GM12878 (cell line): ENCODE measurements around the gene EPHA4. TPM values are rescaled to one million over a fixed set of nuclear protein-coding genes. Genes with fewer than 3 reads are reported as not detected.

Source experiments
- ATAC-seq: fragments of 200-7000 bp; cut with Tn5 transposase; 3 replicates; pipeline ENCODE4 v1.9.1; 2020; ENCODE audit warnings: mild to moderate bottlenecking, moderate library complexity
- BruUV-seq: library from RNA; stranded (reverse); fragments of 400-500 nt; replicated peaks from 2 replicates; lab custom pipeline; 2021; lab: Mats Ljungman, UMichigan
- CTCF ChIA-PET: fragments of 300-600 bp; sonication (Branson Sonifier 250); formaldehyde crosslinking; extraction: SDS; loops from one replicate; lab custom pipeline; 2021; ENCODE audit warnings: inconsistent platforms; lab: Yijun Ruan, JAX
- POLR2A ChIA-PET: fragments of 350-600 bp; formaldehyde crosslinking; extraction: SDS; loops from one replicate; lab custom pipeline; 2021; ENCODE audit warnings: inconsistent platforms; lab: Charles Lee
- RAD21 ChIA-PET: fragments of 300-600 bp; sonication (Branson Sonifier 250); formaldehyde crosslinking; loops from one replicate; lab custom pipeline; 2023; ENCODE audit warnings: antibody characterized with exemption; ENCODE audit not compliant: unreplicated experiment; lab: Charles Lee
- SMC1A ChIA-PET: fragments of 300-600 bp; sonication (Branson Sonifier 250); formaldehyde crosslinking; loops from one replicate; lab custom pipeline; 2023; ENCODE audit not compliant: unreplicated experiment, uncharacterized antibody; lab: Charles Lee
- DNase-seq: peaks from one replicate; pipeline ENCODE4 v3.0.0-alpha.2; 2011; ENCODE audit warnings: low read depth, low spot score
- FAIRE-seq: peaks from 3 replicates; lab custom pipeline; 2011; peaks lifted over from hg19 to GRCh38; lab: Jason Lieb, UNC
- H2AFZ ChIP-seq: 2 replicates; pipeline ENCODE4 v1.6.0; 2011; ENCODE audit warnings: low read depth, low read length, control low read depth; ENCODE audit not compliant: control insufficient read depth
- H3K27ac ChIP-seq: 2 replicates; pipeline ENCODE4 v1.5.1; 2011; ENCODE audit warnings: control low read depth; ENCODE audit not compliant: control insufficient read depth, insufficient read depth
- H3K27me3 ChIP-seq, 2 experiments: replicated peaks in 1 of 2; 2 replicates each; pipeline versions ENCODE4 v1.6.0 to v1.6.1; 2011; ENCODE audit warnings: low read length in 1 of 2; ENCODE audit not compliant: control insufficient read depth in 2 of 2, insufficient read depth in 2 of 2
- H3K36me3 ChIP-seq, 2 experiments: 2 replicates each; pipeline ENCODE4 v1.5.1; 2011; ENCODE audit warnings: low read length in 1 of 2; ENCODE audit not compliant: control insufficient read depth in 2 of 2, insufficient read depth in 2 of 2
- H3K4me1 ChIP-seq: 2 replicates; pipeline ENCODE4 v1.6.1; 2011; ENCODE audit warnings: mild to moderate bottlenecking, low read length, moderate library complexity, mixed read lengths; ENCODE audit not compliant: control insufficient read depth, insufficient read depth
- H3K4me2 ChIP-seq: 2 replicates; pipeline ENCODE4 v1.6.0; 2011; ENCODE audit warnings: control low read depth; ENCODE audit not compliant: control insufficient read depth, insufficient read depth
- H3K4me3 ChIP-seq: fragments of 200-600 bp; sonication (generic); 2 replicates; pipeline ENCODE4 v1.5.1; 2016
- H3K79me2 ChIP-seq: 2 replicates; pipeline ENCODE4 v1.6.0; 2011; ENCODE audit warnings: low read length; ENCODE audit not compliant: control insufficient read depth, insufficient read depth
- H3K9ac ChIP-seq: 2 replicates; pipeline ENCODE4 v1.8.0; 2011; ENCODE audit warnings: low read length, control low read depth, mixed read lengths; ENCODE audit not compliant: control insufficient read depth, insufficient read depth
- H3K9me3 ChIP-seq: replicated peaks from 3 replicates; pipeline ENCODE4 v1.5.1; 2011; ENCODE audit warnings: mild to moderate bottlenecking, low read length; ENCODE audit not compliant: control insufficient read depth, insufficient read depth
- H4K20me1 ChIP-seq: 2 replicates; pipeline ENCODE4 v1.6.0; 2011; ENCODE audit not compliant: control insufficient read depth, insufficient read depth
- ATF3 ChIP-seq: IDR thresholded peaks from 2 replicates; pipeline ENCODE4 v1.6.1; 2011; ENCODE audit warnings: low read depth, mild to moderate bottlenecking, low read length, moderate library complexity, borderline replicate concordance; ENCODE audit errors: extremely low read depth
- BACH1 ChIP-seq: fragments of 450-650 bp; IDR thresholded peaks from 2 replicates; pipeline ENCODE4 v1.6.1; 2017; ENCODE audit warnings: mild to moderate bottlenecking, borderline replicate concordance
- BHLHE40 ChIP-seq, 2 experiments: fragments of 450-650 bp in 1 of 2; IDR thresholded peaks; 2 replicates each; pipeline ENCODE4 v1.6.1; 2011 to 2017; ENCODE audit warnings: low read depth in 2 of 2, borderline replicate concordance in 1 of 2, improper control_type of control experiment in 1 of 2, low read length in 1 of 2, mild to moderate bottlenecking in 1 of 2
- CBFB ChIP-seq: IDR thresholded peaks from 2 replicates; pipeline ENCODE4 v1.6.1; 2016; ENCODE audit warnings: antibody characterized with exemption, low read depth
- GATAD2B ChIP-seq: fragments of 450-650 bp; conservative IDR thresholded peaks from 2 replicates; pipeline ENCODE4 v1.6.1; 2017; ENCODE audit warnings: low read depth, mild to moderate bottlenecking, moderate library complexity
- HDAC2 ChIP-seq: fragments of 200-600 bp; sonication (generic); IDR thresholded peaks from 2 replicates; pipeline ENCODE4 v1.6.1; 2017
- HDGF ChIP-seq: fragments of 450-650 bp; IDR thresholded peaks from 2 replicates; pipeline ENCODE4 v1.6.1; 2016; ENCODE audit warnings: antibody characterized with exemption
- IKZF2 ChIP-seq, 2 experiments: fragments of 450-650 bp; IDR thresholded peaks; 2 replicates each; pipeline ENCODE4 v1.6.1; 2017; ENCODE audit warnings: mild to moderate bottlenecking in 2 of 2, moderate library complexity in 2 of 2
- NFYA ChIP-seq: IDR thresholded peaks from 2 replicates; pipeline ENCODE4 v1.6.1; 2011; ENCODE audit warnings: low read depth, mild to moderate bottlenecking, low read length, improper control_type of control experiment, borderline replicate concordance
- NRF1 ChIP-seq: conservative IDR thresholded peaks from 2 replicates; pipeline ENCODE4 v1.6.1; 2011; ENCODE audit warnings: mild to moderate bottlenecking, low read depth, low read length, improper control_type of control experiment
- RBBP5 ChIP-seq: fragments of 200-600 bp; sonication (generic); conservative IDR thresholded peaks from 2 replicates; pipeline ENCODE4 v1.6.1; 2016
- SMAD5 ChIP-seq: IDR thresholded peaks from 2 replicates; pipeline ENCODE4 v1.6.1; 2016; ENCODE audit warnings: antibody characterized with exemption, low read depth
- SPI1 ChIP-seq: IDR thresholded peaks from 2 replicates; pipeline ENCODE4 v1.6.1; 2011; ENCODE audit warnings: low read depth, mild to moderate bottlenecking, low read length, moderate library complexity, borderline replicate concordance; ENCODE audit not compliant: insufficient read depth
- SREBF2 ChIP-seq: IDR thresholded peaks from 2 replicates; pipeline ENCODE4 v1.6.1; 2012; ENCODE audit warnings: mild to moderate bottlenecking, low read length
- STAT3 ChIP-seq: IDR thresholded peaks from 2 replicates; pipeline ENCODE4 v1.6.1; 2011; ENCODE audit warnings: low read depth, low read length, improper control_type of control experiment
- TCF12 ChIP-seq: IDR thresholded peaks from 2 replicates; pipeline ENCODE4 v1.6.1; 2011; ENCODE audit warnings: low read depth, mild to moderate bottlenecking, low read length
- ZNF274 ChIP-seq: IDR thresholded peaks from one replicate; pipeline ENCODE4 v1.8.0; 2011; ENCODE audit not compliant: insufficient read length, insufficient read depth
- WGBS: methylation state at CpG from one replicate; pipeline ENCODE4 v1.1.6; 2016; ENCODE audit warnings: low lambda C conversion rate; ENCODE audit not compliant: insufficient replicate concordance, insufficient coverage; ENCODE audit errors: missing lambda C conversion rate; 5-methylcytosine and 5-hydroxymethylcytosine counted together
- in situ Hi-C: fragments of 300-500 bp; cut with MboI; formaldehyde crosslinking; loops from 9 replicates; pipeline ENCODE4 v1.14.3; 2018; ENCODE audit warnings: mixed read lengths
- intact Hi-C: fragments of 100-400 bp; cut with micrococcal nuclease; formaldehyde crosslinking; loops from one replicate; pipeline ENCODE4 v1.14.2; 2022; ENCODE audit not compliant: unreplicated experiment
- polyA plus RNA-seq, 11 experiments: library from polyadenylated mRNA; depleted of rRNA in 4 of 11; unstranded in 6 of 11; stranded (reverse) in 5 of 11; fragments of >200 nt; fragmentation: Nextera tagmentation in 4 of 11; fragmentation: Illumina TruSeq in 1 of 11; extraction: Ambion mirVana in 4 of 11; extraction: Trizol in 1 of 11; gene quantifications; 1 replicate in 1 of 11; 2 replicates in 10 of 11; pipeline versions ENCODE4 v1.2.1 to v1.2.3, GENCODE V29; 2011 to 2016; ENCODE audit warnings: inconsistent platforms in 2 of 11, missing spikeins in 2 of 11, low read depth in 1 of 11
- total RNA-seq, 4 experiments: library from RNA; depleted of rRNA in 3 of 4; stranded (reverse); fragments of >200 nt in 3 of 4; fragmentation: Illumina TruSeq in 1 of 4; extraction: Trizol in 1 of 4; gene quantifications; 2 replicates each; pipeline versions ENCODE4 v1.2.1 to v1.2.3, GENCODE V29; 2013 to 2021
- TF ChIP-seq, protein P1 (sequence below): fragments of 450-650 bp; formaldehyde crosslinking; IDR thresholded peaks from 2 replicates; pipeline ENCODE4 v1.4.0; 2020; ENCODE audit warnings: mild to moderate bottlenecking, moderate library complexity

EPHA4 gene
- total and polyA plus RNA-seq, 10 of the 15 experiments (the other 5 are each of a cell fraction or from before 2014, with no cell fraction given): 0.06 to 1.5 (median 0.33) TPM; not detected in 1

DNA sequence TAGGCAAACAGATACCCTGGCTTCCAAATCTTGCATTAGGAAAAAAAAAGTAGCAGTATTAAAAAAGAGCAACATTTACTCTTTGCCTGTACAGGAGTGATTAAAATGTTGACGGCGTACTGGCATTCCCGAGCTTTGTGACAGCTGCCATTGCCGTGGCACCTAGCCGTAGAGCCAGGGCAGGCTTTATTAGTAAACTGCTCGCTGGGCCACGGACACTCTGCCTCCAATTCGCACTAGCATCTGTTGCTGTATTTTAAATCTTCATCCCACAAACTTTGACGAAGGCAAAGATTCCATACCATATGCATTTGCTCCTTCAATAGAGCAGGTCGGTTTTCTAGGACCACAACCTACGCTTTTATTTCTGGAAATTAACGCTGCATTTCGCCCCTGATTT is 44.5 kb upstream of the EPHA4 start (continued):
- no peak for TF ChIP-seq BHLHE40 (IDR thresholded peaks at IDR 0.05; ENCODE audit: borderline replicate concordance in 1 of 2, low read depth in 2 of 2, low read length in 1 of 2)
- TF ChIP-seq, all 136 proteins: peak for 0

- intact Hi-C loops: no loop called here
- WGBS: 31% methylated on average over 6 of the region's 6 CpGs
- ChIA-PET CTCF (interaction anchor here (0.6 kb wide), 1 partner anchor 1342 kb away, joined by 3 read pairs; no protein-coding TSS in a partner anchor), RAD21 (no interaction called here), POLR2A (no interaction called here), SMC1A (no interaction called here)
- BruUV-seq: no TSS peak
- H3K4me2 ChIP-seq: no peak overlapping the region
- no peak overlapping the region for H3K27ac ChIP-seq
- in situ Hi-C loops: no loop called here
- no peak for DNase-seq
- no peaks in the 10 kb centered on the region for H3K9me3 ChIP-seq
- FAIRE-seq: no peak
- no peaks in the 10 kb centered on the region for H4K20me1 ChIP-seq
- H3K4me3 ChIP-seq: no peak overlapping the region
- no peaks in the 10 kb centered on the region for H3K27me3 ChIP-seq
- no peaks in the 10 kb centered on the region for H3K4me1 ChIP-seq
- no peaks in the 10 kb centered on the region for H3K36me3 ChIP-seq
- H3K9ac ChIP-seq: no peak overlapping the region
- H3K79me2 ChIP-seq: no peaks in the 10 kb centered on the region
- no peak overlapping the region for H2AFZ ChIP-seq
- no peak for TF ChIP-seq BACH1
- no peak for TF ChIP-seq HDGF
- no peak for TF ChIP-seq SPI1
- no peak for TF ChIP-seq STAT3
- no peak for TF ChIP-seq ATF3
- TF ChIP-seq SMAD5: no peak
- no peak for TF ChIP-seq IKZF2 (IDR thresholded peaks at IDR 0.05)
- no peak for TF ChIP-seq RBBP5
- TF ChIP-seq, protein P1, sequence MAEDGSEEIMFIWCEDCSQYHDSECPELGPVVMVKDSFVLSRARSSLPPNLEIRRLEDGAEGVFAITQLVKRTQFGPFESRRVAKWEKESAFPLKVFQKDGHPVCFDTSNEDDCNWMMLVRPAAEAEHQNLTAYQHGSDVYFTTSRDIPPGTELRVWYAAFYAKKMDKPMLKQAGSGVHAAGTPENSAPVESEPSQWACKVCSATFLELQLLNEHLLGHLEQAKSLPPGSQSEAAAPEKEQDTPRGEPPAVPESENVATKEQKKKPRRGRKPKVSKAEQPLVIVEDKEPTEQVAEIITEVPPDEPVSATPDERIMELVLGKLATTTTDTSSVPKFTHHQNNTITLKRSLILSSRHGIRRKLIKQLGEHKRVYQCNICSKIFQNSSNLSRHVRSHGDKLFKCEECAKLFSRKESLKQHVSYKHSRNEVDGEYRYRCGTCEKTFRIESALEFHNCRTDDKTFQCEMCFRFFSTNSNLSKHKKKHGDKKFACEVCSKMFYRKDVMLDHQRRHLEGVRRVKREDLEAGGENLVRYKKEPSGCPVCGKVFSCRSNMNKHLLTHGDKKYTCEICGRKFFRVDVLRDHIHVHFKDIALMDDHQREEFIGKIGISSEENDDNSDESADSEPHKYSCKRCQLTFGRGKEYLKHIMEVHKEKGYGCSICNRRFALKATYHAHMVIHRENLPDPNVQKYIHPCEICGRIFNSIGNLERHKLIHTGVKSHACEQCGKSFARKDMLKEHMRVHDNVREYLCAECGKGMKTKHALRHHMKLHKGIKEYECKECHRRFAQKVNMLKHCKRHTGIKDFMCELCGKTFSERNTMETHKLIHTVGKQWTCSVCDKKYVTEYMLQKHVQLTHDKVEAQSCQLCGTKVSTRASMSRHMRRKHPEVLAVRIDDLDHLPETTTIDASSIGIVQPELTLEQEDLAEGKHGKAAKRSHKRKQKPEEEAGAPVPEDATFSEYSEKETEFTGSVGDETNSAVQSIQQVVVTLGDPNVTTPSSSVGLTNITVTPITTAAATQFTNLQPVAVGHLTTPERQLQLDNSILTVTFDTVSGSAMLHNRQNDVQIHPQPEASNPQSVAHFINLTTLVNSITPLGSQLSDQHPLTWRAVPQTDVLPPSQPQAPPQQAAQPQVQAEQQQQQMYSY (CRISPR knock-in tag): no peak
- no peak for TF ChIP-seq TCF12
- TF ChIP-seq CBFB: no peak
- TF ChIP-seq NFYA: no peak
- no peak for TF ChIP-seq GATAD2B
- TF ChIP-seq NRF1: no peak
- TF ChIP-seq ZNF274: no peak
- no peak for TF ChIP-seq HDAC2
- TF ChIP-seq SREBF2: no peak
- TF ChIP-seq, all 136 proteins: peak for 0
- ATAC-seq: no peak
These were observed 42.2 kb upstream of the EPHA4 start for GRCh38 chr2:221614274-221614673.
